ENCODE results near the gene TMEM176B.

The TMEM176B gene

DNA sequence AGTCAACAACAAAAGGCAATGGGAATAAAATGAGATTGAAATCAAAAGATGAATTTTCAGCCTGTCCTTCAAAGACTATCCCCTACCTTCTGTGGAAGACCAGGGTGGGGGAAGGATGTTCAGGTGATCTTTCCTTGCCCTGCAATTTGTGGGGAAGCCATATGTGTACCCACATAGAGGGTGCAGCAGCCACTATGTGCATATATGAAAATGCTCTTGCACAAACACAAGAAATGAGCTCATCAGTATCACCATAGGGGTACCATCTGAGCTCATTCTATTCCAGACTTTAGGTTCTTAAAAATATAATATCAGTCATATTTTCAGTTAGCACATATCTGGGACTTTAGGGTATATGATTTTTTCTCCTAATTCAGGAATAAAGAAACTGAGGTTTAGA lies 45.2 kb downstream of the TMEM176B start:
- DNase-seq (ENCODE audit: low spot score): no peak
- FAIRE-seq: no peak

DNA sequence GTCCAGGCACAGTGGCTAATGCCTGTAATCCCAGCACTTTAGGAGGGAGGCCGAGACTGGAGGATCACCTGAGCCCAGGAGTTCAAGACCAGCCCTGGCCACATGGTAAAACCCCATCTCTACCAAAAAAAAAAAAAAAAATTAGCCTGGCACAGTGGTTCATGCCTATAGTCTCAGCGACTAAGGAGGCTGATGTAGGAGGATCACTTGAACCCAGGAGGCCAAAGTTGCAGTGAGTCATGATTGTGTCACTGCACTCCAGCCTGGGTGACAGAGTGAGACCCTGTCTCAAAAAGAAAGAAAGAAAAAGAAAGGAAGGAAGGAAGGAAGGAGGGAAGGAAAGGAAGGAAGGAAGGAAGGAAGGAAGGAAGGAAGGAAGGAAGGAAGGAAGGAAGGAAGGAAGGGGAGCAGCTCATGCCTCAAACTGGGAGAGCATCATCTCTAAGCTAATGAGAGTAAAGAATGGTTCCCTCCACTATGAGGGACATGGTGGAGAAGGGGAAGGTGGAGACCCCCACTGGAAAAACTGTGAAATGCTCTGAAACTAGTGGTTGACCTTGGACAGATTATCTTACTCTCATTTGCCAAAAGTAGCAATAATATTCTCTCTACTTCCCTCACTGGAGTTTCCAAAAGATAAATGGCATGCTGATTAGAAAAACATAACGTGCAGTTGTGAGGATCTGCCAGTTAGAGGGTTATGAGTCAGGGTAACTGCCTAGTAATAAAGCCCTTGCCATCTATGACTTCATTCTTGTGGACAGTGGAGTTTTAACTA lies 46.1 kb downstream of the TMEM176B start:
- no peak for DNase-seq (ENCODE audit: low spot score)
- FAIRE-seq: no peak

GRCh38 chr7:150753239-150753638 lies 46.9 kb downstream of the TMEM176B start:
- FAIRE-seq (no peak), DNase-seq (ENCODE audit: low spot score) (no peak)

DNA sequence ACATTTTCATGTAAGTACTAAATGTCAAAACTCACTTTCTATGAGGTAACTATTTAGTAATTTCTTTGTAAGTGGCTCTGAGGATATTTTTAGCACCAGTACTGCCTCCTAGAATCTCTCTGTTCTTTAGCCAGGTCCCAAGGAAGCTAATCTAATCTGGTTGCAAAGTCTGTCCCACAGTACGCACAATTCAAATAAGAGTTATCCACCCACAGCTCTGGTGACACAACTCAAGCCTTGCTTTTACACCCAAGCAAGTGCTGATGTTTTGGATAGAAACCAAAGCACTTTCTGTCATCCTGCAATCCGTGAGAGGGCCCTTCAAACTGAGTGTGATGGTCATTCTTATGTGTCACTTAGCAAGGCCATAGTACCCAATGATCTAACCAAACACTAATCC lies 48.5 kb downstream of the TMEM176B start:
- FAIRE-seq (no peak), DNase-seq (ENCODE audit: low spot score) (no peak)

- DNase-seq (ENCODE audit: low spot score) (no peak), FAIRE-seq (no peak)
Measured at GRCh38 chr7:150748376-150748775, 51.8 kb downstream of the TMEM176B start.

- DNase-seq (ENCODE audit: low spot score): no peak
- no peak for FAIRE-seq
Measured at GRCh38 chr7:150746921-150747320, 53.2 kb downstream of the TMEM176B start.

- no peak for DNase-seq (ENCODE audit: low spot score)
- no peak for FAIRE-seq
Measured at GRCh38 chr7:150745876-150746275, 54.3 kb downstream of the TMEM176B start.

- DNase-seq (ENCODE audit: low spot score) (no peak), FAIRE-seq (no peak)
Measured at GRCh38 chr7:150745086-150745485, 55.1 kb downstream of the TMEM176B start.

GRCh38 chr7:150744041-150744656 lies 56.0 kb downstream of the TMEM176B start:
- FAIRE-seq (no peak), DNase-seq (ENCODE audit: low spot score) (no peak)

DNA sequence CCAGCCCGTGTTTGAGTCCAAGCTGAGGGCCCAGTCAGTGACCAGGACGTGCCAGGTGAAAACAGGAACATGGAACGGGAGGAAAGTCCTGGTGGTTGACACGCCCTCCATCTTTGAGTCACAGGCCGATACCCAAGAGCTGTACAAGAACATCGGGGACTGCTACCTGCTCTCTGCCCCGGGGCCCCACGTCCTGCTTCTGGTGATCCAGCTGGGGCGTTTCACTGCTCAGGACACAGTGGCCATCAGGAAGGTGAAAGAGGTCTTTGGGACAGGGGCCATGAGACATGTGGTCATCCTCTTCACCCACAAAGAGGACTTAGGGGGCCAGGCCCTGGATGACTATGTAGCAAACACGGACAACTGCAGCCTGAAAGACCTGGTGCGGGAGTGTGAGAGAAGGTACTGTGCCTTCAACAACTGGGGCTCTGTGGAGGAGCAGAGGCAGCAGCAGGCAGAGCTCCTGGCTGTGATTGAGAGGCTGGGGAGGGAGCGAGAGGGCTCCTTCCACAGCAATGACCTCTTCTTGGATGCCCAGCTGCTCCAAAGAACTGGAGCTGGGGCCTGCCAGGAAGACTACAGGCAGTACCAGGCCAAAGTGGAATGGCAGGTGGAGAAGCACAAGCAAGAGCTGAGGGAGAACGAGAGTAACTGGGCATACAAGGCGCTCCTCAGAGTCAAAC lies 57.7 kb downstream of the TMEM176B start:
- no peak for FAIRE-seq
- no peak for DNase-seq (ENCODE audit: low spot score)

All from urothelium cell line (cell line).